ES-I3 (cell line): ENCODE data around the gene CDC42BPB.
"Not testable (repeated sequence)": the region's sequence is repeated elsewhere in the genome, so short reads cannot be mapped to it uniquely, and the experiment has no call there.

ENCODE experiments used
- H3K36me3 ChIP-seq: 2 replicates; pipeline ENCODE4 v1.6.1; 2013; ENCODE audit warnings: mild to moderate bottlenecking, low read length, control low read depth, moderate library complexity; ENCODE audit not compliant: insufficient read depth
- H3K4me1 ChIP-seq: 2 replicates; pipeline ENCODE4 v1.6.1; 2013; ENCODE audit warnings: mild to moderate bottlenecking, control low read depth, low read length; ENCODE audit not compliant: insufficient read depth
- H3K9ac ChIP-seq: 2 replicates; pipeline ENCODE4 v1.6.1; 2013; ENCODE audit warnings: low read depth, mild to moderate bottlenecking, low read length, moderate library complexity
- H3K9me3 ChIP-seq: 2 replicates; pipeline ENCODE4 v1.6.1; 2013; ENCODE audit warnings: mild to moderate bottlenecking, low read length, moderate library complexity; ENCODE audit not compliant: control insufficient read depth, insufficient read depth

The CDC42BPB gene

GRCh38 chr14:102926840-102927239 is 130.5 kb downstream of the CDC42BPB start:
- not testable (repeated sequence) for H3K9me3 ChIP-seq, H3K4me1 ChIP-seq, H3K9ac ChIP-seq, H3K36me3 ChIP-seq

GRCh38 chr14:102926104-102926503 is 131.2 kb downstream of the CDC42BPB start:
- no peaks in the 10 kb centered on the region; the same call in 1 of the 2 replicates for H3K9me3 ChIP-seq
- H3K4me1 ChIP-seq: peaks cover 7% of the 10 kb centered on the region
- H3K36me3 ChIP-seq: no peaks in the 10 kb centered on the region
- H3K9ac ChIP-seq: no peak overlapping the region

- Histone ChIP-seq H3K36me3 (no peaks in the 10 kb centered on the region), H3K9ac (no peak overlapping the region), H3K9me3 (no peaks in the 10 kb centered on the region; the same call in 1 of the 2 replicates), H3K4me1 (peaks cover 7% of the 10 kb centered on the region)
Observed at GRCh38 chr14:102925646-102926045, 131.7 kb downstream of the CDC42BPB start.

GRCh38 chr14:102924632-102925588 is 132.4 kb downstream of the CDC42BPB start:
- H3K36me3 ChIP-seq: no peaks in the 10 kb centered on the region
- H3K9ac ChIP-seq: no peak overlapping the region
- no peaks in the 10 kb centered on the region; the same call in 1 of the 2 replicates for H3K9me3 ChIP-seq
- H3K4me1 ChIP-seq: peaks cover 7% of the 10 kb centered on the region

GRCh38 chr14:102923925-102924486 is 133.3 kb downstream of the CDC42BPB start:
- peak overlapping the region; percentile 51; the same call in 1 of the 2 replicates for H3K9ac ChIP-seq
- peaks cover 7% of the 10 kb centered on the region for H3K4me1 ChIP-seq
- H3K9me3 ChIP-seq: no peaks in the 10 kb centered on the region
- no peaks in the 10 kb centered on the region for H3K36me3 ChIP-seq

- H3K9ac ChIP-seq: peak overlapping the region; percentile 51; the same call in 1 of the 2 replicates
- H3K9me3 ChIP-seq: no peaks in the 10 kb centered on the region
- H3K36me3 ChIP-seq: no peaks in the 10 kb centered on the region
- H3K4me1 ChIP-seq: peaks cover 7% of the 10 kb centered on the region
Observed at GRCh38 chr14:102923201-102923924, 134.0 kb downstream of the CDC42BPB start.

GRCh38 chr14:102922490-102923200 is 134.7 kb downstream of the CDC42BPB start, which contains the start of gene AMN:
TSS of gene AMN (plus strand) at chr14:102922663. CDS start at chr14:102922689, 26 bp downstream.
- Histone ChIP-seq H3K4me1 (peaks cover 7% of the 10 kb centered on the region), H3K9me3 (no peaks in the 10 kb centered on the region), H3K36me3 (no peaks in the 10 kb centered on the region), H3K9ac (peak within 1 kb of the TSS; percentile 51; the same call in 1 of the 2 replicates)

GRCh38 chr14:102920998-102921304 is 136.4 kb downstream of the CDC42BPB start:
- H3K9ac ChIP-seq: no peak overlapping the region
- H3K4me1 ChIP-seq: peaks cover 3% of the 10 kb centered on the region
- H3K36me3 ChIP-seq: no peaks in the 10 kb centered on the region
- no peaks in the 10 kb centered on the region for H3K9me3 ChIP-seq

GRCh38 chr14:102920273-102920997 is 136.9 kb downstream of the CDC42BPB start:
- H3K9ac ChIP-seq: no peak overlapping the region
- no peaks in the 10 kb centered on the region for H3K36me3 ChIP-seq
- H3K4me1 ChIP-seq: no peaks in the 10 kb centered on the region; the same call in 1 of the 2 replicates
- no peaks in the 10 kb centered on the region for H3K9me3 ChIP-seq

- Histone ChIP-seq H3K9ac (no peak overlapping the region; the same call in 1 of the 2 replicates), H3K9me3 (no peaks in the 10 kb centered on the region), H3K4me1 (no peaks in the 10 kb centered on the region; the same call in 1 of the 2 replicates)
Observed at GRCh38 chr14:102918438-102918837, 138.9 kb downstream of the CDC42BPB start.

GRCh38 chr14:102917469-102918211 is 139.7 kb downstream of the CDC42BPB start:
- Histone ChIP-seq H3K9me3 (no peaks in the 10 kb centered on the region), H3K36me3 (no peaks in the 10 kb centered on the region), H3K4me1 (no peaks in the 10 kb centered on the region), H3K9ac (no peak overlapping the region)

More at GRCh38 chr14:102918438-102918837, 138.9 kb downstream of the CDC42BPB start:
- no peaks in the 10 kb centered on the region for H3K36me3 ChIP-seq

- Histone ChIP-seq H3K4me1 (no peaks in the 10 kb centered on the region), H3K9me3 (no peaks in the 10 kb centered on the region), H3K36me3 (no peaks in the 10 kb centered on the region), H3K9ac (no peak overlapping the region)
Observed at GRCh38 chr14:102917056-102917385, 140.3 kb downstream of the CDC42BPB start.
